H1 (cell line): ENCODE data around the gene MCC. TPM values are rescaled to one million over a fixed set of nuclear protein-coding genes. Genes with fewer than 3 reads are reported as not detected.

Experiments
- CTCF ChIA-PET: fragments of 300-600 bp; sonication (Branson Sonifier 250); formaldehyde crosslinking; loops from one replicate; lab custom pipeline; 2021; ENCODE audit not compliant: partially characterized antibody; lab: Charles Lee
- POLR2A ChIA-PET: fragments of 300-600 bp; sonication (Branson Sonifier 250); formaldehyde crosslinking; loops from one replicate; lab custom pipeline; 2021; ENCODE audit warnings: inconsistent platforms; ENCODE audit not compliant: partially characterized antibody; lab: Charles Lee
- DNase-seq, 2 experiments: peaks; one replicate each; pipeline versions ENCODE4 v3.0.0 to v3.0.0-alpha.2; 2010 to 2022; ENCODE audit warnings: low spot score in 2 of 2, low read depth in 1 of 2, mixed read lengths in 1 of 2
- FAIRE-seq: peaks from 2 replicates; lab custom pipeline; 2011; peaks lifted over from hg19 to GRCh38; lab: Jason Lieb, UNC
- H2AFZ ChIP-seq: 2 replicates; pipeline ENCODE4 v1.8.1; 2012; ENCODE audit warnings: low read length, inconsistent platforms
- H2AK5ac ChIP-seq: 2 replicates; pipeline ENCODE4 v1.6.1; 2013; ENCODE audit warnings: low read depth, low read length
- H2BK120ac ChIP-seq: replicated peaks from 2 replicates; pipeline ENCODE3; 2013; ENCODE audit warnings: low read depth, low read length, inconsistent platforms
- H2BK12ac ChIP-seq: 2 replicates; pipeline ENCODE4 v1.6.1; 2013; ENCODE audit warnings: low read depth, low read length
- H2BK15ac ChIP-seq: 2 replicates; pipeline ENCODE4 v1.6.1; 2013; ENCODE audit warnings: low read length
- H2BK20ac ChIP-seq: 2 replicates; pipeline ENCODE4 v1.6.1; 2013; ENCODE audit warnings: low read length
- H2BK5ac ChIP-seq: 2 replicates; pipeline ENCODE4 v1.6.1; 2013; ENCODE audit warnings: low read depth, low read length
- H3K14ac ChIP-seq: 2 replicates; pipeline ENCODE4 v1.6.1; 2013; ENCODE audit warnings: inconsistent platforms; ENCODE audit not compliant: insufficient read length
- H3K18ac ChIP-seq: 2 replicates; pipeline ENCODE4 v1.6.1; 2013; ENCODE audit warnings: low read length; ENCODE audit errors: extremely low read depth
- H3K23ac ChIP-seq: 2 replicates; pipeline ENCODE4 v1.6.1; 2013; ENCODE audit warnings: inconsistent platforms; ENCODE audit not compliant: insufficient read length
- H3K23me2 ChIP-seq: 2 replicates; pipeline ENCODE4 v1.6.1; 2013; ENCODE audit warnings: low read depth, low read length
- H3K27ac ChIP-seq: 2 replicates; pipeline ENCODE4 v1.6.1; 2011; ENCODE audit warnings: low read depth, low read length, inconsistent platforms
- H3K27me3 ChIP-seq, 4 experiments: replicated peaks in 1 of 4; 1 replicate in 1 of 4; 2 replicates in 3 of 4; pipeline versions ENCODE4 v1.6.1 to v1.8.1; 2011 to 2013; ENCODE audit warnings: low read length in 3 of 4, mild to moderate bottlenecking in 3 of 4, inconsistent platforms in 2 of 4, mixed read lengths in 2 of 4, moderate library complexity in 1 of 4; ENCODE audit not compliant: control insufficient read depth in 3 of 4, insufficient read depth in 3 of 4; ENCODE audit errors: extremely low read depth in 1 of 4
- H3K36me3 ChIP-seq, 4 experiments: 2 replicates each; pipeline versions ENCODE4 v1.6.1 to v1.8.1; 2011 to 2013; ENCODE audit warnings: mild to moderate bottlenecking in 4 of 4, low read length in 3 of 4, moderate library complexity in 2 of 4, control low read depth in 1 of 4, inconsistent platforms in 1 of 4; ENCODE audit not compliant: insufficient read depth in 4 of 4, control insufficient read depth in 2 of 4
- H3K4ac ChIP-seq: replicated peaks from 2 replicates; pipeline ENCODE3; 2013; ENCODE audit warnings: low read length, low read depth, mixed read lengths, inconsistent platforms; ENCODE audit not compliant: insufficient read length
- H3K4me1 ChIP-seq, 4 experiments: replicated peaks in 1 of 4; 1 replicate in 1 of 4; 2 replicates in 3 of 4; pipeline versions ENCODE4 v1.6.1 to v1.8.1; 2011 to 2013; ENCODE audit warnings: low read length in 3 of 4, inconsistent platforms in 2 of 4, mixed read lengths in 1 of 4; ENCODE audit not compliant: insufficient read depth in 4 of 4, control insufficient read depth in 3 of 4
- H3K4me2 ChIP-seq, 2 experiments: 2 replicates each; pipeline versions ENCODE4 v1.6.1 to v1.8.1; 2011 to 2013; ENCODE audit warnings: low read depth in 2 of 2, low read length in 2 of 2, control low read depth in 1 of 2, inconsistent platforms in 1 of 2, mild to moderate bottlenecking in 1 of 2; ENCODE audit not compliant: insufficient read depth in 1 of 2
- H3K4me3 ChIP-seq, 4 experiments: fragments of 200-600, 300-600 bp in 1 of 4; sonication (generic), shearing (Covaris generic), sonication (Bioruptor Twin) in 1 of 4; 2 replicates each; pipeline versions ENCODE4 v1.5.1 to v1.8.1; 2011 to 2016; ENCODE audit warnings: low read length in 4 of 4, low read depth in 3 of 4, control low read depth in 2 of 4, inconsistent platforms in 2 of 4, mild to moderate bottlenecking in 2 of 4, mixed read lengths in 1 of 4, moderate library complexity in 1 of 4; ENCODE audit not compliant: insufficient read depth in 2 of 4; ENCODE audit errors: extremely low read depth in 1 of 4
- H3K56ac ChIP-seq: replicated peaks from 2 replicates; pipeline ENCODE3; 2013; ENCODE audit warnings: low read depth, mild to moderate bottlenecking, mixed read lengths, low read length, inconsistent platforms; ENCODE audit not compliant: insufficient read length
- H3K79me1 ChIP-seq: 2 replicates; pipeline ENCODE4 v1.6.1; 2013; ENCODE audit warnings: low read depth, low read length, control low read depth
- H3K79me2 ChIP-seq, 2 experiments: 2 replicates each; pipeline versions ENCODE4 v1.6.1 to v1.8.1; 2012 to 2013; ENCODE audit warnings: low read length in 2 of 2, mild to moderate bottlenecking in 2 of 2, inconsistent platforms in 1 of 2; ENCODE audit not compliant: insufficient read depth in 2 of 2, control insufficient read depth in 1 of 2
- H3K9ac ChIP-seq, 4 experiments: replicated peaks in 1 of 4; 1 replicate in 1 of 4; 2 replicates in 3 of 4; pipeline versions ENCODE4 v1.6.1 to v1.8.1; 2011 to 2013; ENCODE audit warnings: low read depth in 3 of 4, low read length in 3 of 4, control low read depth in 2 of 4, mild to moderate bottlenecking in 2 of 4, moderate library complexity in 2 of 4, inconsistent platforms in 1 of 4; ENCODE audit errors: extremely low read depth in 1 of 4
- H3K9me3 ChIP-seq, 2 experiments: 2 replicates each; pipeline versions ENCODE4 v1.6.1 to v1.8.1; 2012 to 2013; ENCODE audit warnings: mild to moderate bottlenecking in 2 of 2, moderate library complexity in 2 of 2, control low read depth in 1 of 2, inconsistent platforms in 1 of 2, low read depth in 1 of 2, low read length in 1 of 2, mixed read lengths in 1 of 2; ENCODE audit not compliant: insufficient read depth in 2 of 2
- H4K20me1 ChIP-seq, 2 experiments: replicated peaks in 1 of 2; 2 replicates each; pipeline versions ENCODE3 to v1.8.1; 2011 to 2013; ENCODE audit warnings: inconsistent platforms in 2 of 2, low read length in 2 of 2, mild to moderate bottlenecking in 1 of 2; ENCODE audit not compliant: insufficient read depth in 2 of 2, control insufficient read depth in 1 of 2
- H4K5ac ChIP-seq: 2 replicates; pipeline ENCODE4 v1.6.1; 2013; ENCODE audit warnings: low read length, low read depth, mixed read lengths, inconsistent platforms; ENCODE audit not compliant: insufficient read length
- H4K8ac ChIP-seq: 2 replicates; pipeline ENCODE4 v1.8.0; 2013; ENCODE audit warnings: mild to moderate bottlenecking, moderate library complexity, low read length, inconsistent platforms; ENCODE audit not compliant: insufficient read depth; ENCODE audit errors: extremely low read depth
- H4K91ac ChIP-seq: replicated peaks from 2 replicates; pipeline ENCODE3; 2013; ENCODE audit warnings: low read length, mixed read lengths, inconsistent platforms; ENCODE audit not compliant: insufficient read length
- CBX5 ChIP-seq: fragments of 300-800, 300-1000 bp; sonication (generic); IDR thresholded peaks from 2 replicates; pipeline ENCODE4 v1.7.1; 2016; ENCODE audit warnings: antibody characterized with exemption, low read length, low read depth
- EZH2 ChIP-seq: fragments of 200-600 bp; sonication (generic); IDR thresholded peaks from 2 replicates; pipeline ENCODE4 v1.7.1; 2012; ENCODE audit warnings: low read depth, mild to moderate bottlenecking, moderate library complexity, low read length, inconsistent platforms; ENCODE audit not compliant: severe bottlenecking
- FOSL1 ChIP-seq: IDR thresholded peaks from 2 replicates; pipeline ENCODE4 v1.6.1; 2011; ENCODE audit warnings: mild to moderate bottlenecking, low read depth, low read length, moderate library complexity; ENCODE audit not compliant: insufficient read depth
- KDM1A ChIP-seq: fragments of 200-600, 300-600 bp; sonication (generic); IDR thresholded peaks from 2 replicates; pipeline ENCODE4 v1.7.1; 2016; ENCODE audit warnings: mild to moderate bottlenecking, low read length, borderline replicate concordance
- MAFK ChIP-seq: IDR thresholded peaks from 2 replicates; pipeline ENCODE4 v1.6.1; 2012; ENCODE audit warnings: low read depth, mild to moderate bottlenecking, improper control_type of control experiment, low read length
- SIN3A ChIP-seq, 2 experiments: IDR thresholded peaks in 1 of 2; conservative IDR thresholded peaks in 1 of 2; 2 replicates each; pipeline ENCODE4 v1.6.1; 2011 to 2012; ENCODE audit warnings: low read length in 2 of 2, improper control_type of control experiment in 1 of 2, low read depth in 1 of 2, mild to moderate bottlenecking in 1 of 2
- SIRT6 ChIP-seq: IDR thresholded peaks from one replicate; pipeline ENCODE4 v1.7.1; 2012; ENCODE audit warnings: low read length, inconsistent platforms
- SP4 ChIP-seq: IDR thresholded peaks from 2 replicates; pipeline ENCODE4 v1.6.1; 2012; ENCODE audit warnings: low read length, inconsistent platforms
- TAF7 ChIP-seq: optimal IDR thresholded peaks from 2 replicates; pipeline ENCODE3; 2011; ENCODE audit warnings: low read depth, mild to moderate bottlenecking, inconsistent platforms, low read length, moderate library complexity, borderline replicate concordance
- WGBS, 2 experiments: shearing (Covaris generic) in 1 of 2; methylation state at CpG; one replicate each; pipeline versions ENCODE4 v1.1.6 to v1.1.7; 2013 to 2015; ENCODE audit warnings: low lambda C conversion rate in 2 of 2, mixed read lengths in 2 of 2, inconsistent platforms in 1 of 2, low coverage in 1 of 2, missing lambda C conversion rate in 1 of 2; ENCODE audit not compliant: insufficient replicate concordance in 2 of 2, insufficient coverage in 1 of 2, insufficient read length in 1 of 2; ENCODE audit errors: extremely low coverage in 1 of 2, missing lambda C conversion rate in 1 of 2; 5-methylcytosine and 5-hydroxymethylcytosine counted together
- polyA plus RNA-seq, 7 experiments: library from polyadenylated mRNA; depleted of rRNA in 3 of 7; stranded (reverse) in 5 of 7; unstranded in 2 of 7; fragments of >200 nt in 5 of 7; fragments of 200-250 nt in 2 of 7; gene quantifications; 1 replicate in 5 of 7; 2 replicates in 1 of 7; 4 replicates in 1 of 7; pipeline versions ENCODE4 v1.2.1 to v1.2.3, GENCODE V29; 2011 to 2013; ENCODE audit warnings: missing spikeins in 2 of 7, mixed read lengths in 2 of 7
- total RNA-seq: library from RNA; stranded (reverse); fragmentation: NEBNext Ultra II Directional; extraction: Animal tissue kit (Norgen Biotek cat#: 25700); gene quantifications from 2 replicates; pipeline ENCODE4 v1.2.1, GENCODE V29; 2021

The MCC gene
- total and polyA plus RNA-seq, 2 of the 8 experiments (the other 6 are each of a cell fraction or from before 2014, with no cell fraction given) = 2.6 to 18.3 TPM

DNA sequence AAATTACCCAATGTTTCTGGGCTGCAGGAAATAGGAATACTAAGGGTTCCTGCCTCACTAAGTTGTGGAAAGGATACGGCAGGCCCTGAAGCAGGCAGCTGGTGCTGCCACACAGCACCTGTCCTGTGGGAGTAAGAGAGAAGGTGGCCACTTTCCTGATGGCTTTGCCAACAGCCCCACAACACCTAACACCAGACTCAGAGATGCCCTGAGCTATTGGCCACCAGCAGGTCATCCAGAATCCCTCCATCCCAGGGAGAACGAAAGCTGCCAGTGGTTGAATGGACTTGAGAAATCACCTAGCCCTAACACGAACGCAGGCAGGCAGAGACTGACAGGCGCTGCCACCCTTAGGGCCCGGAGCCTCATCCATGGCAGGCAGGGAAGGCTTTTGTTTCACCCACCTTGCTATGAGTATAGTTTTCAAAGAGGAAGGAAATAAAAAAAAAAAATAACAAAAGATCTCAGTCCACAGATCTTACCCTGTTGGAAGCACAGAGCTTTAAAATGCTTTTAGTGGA, 429.5 kb downstream of the MCC start:
- Histone ChIP-seq H3K27ac (no peak overlapping the region), H3K27me3 (no peaks in the 10 kb centered on the region), H3K4me2 (no peak overlapping the region), H2AFZ (no peak overlapping the region), H4K91ac (no peak overlapping the region), H3K4ac (no peak overlapping the region), H4K20me1 (no peaks in the 10 kb centered on the region), H3K36me3 (peaks cover 0 to 7% (median 3%) of the 10 kb centered on the region in 4 experiments; a peak in 2 of 8 replicates), H2AK5ac (no peak overlapping the region), H2BK15ac (peak overlapping the region; percentile 6; the same call in 1 of the 2 replicates), H2BK120ac (no peak overlapping the region), H3K4me3 (no peak overlapping the region), H3K23me2 (no peaks in the 10 kb centered on the region), H3K14ac (no peak overlapping the region), H3K9me3 (no peaks in the 10 kb centered on the region), H4K8ac (no peak overlapping the region), H3K79me2 (no peaks in the 10 kb centered on the region), H3K9ac (no peak overlapping the region), H3K79me1 (no peaks in the 10 kb centered on the region), H2BK12ac (no peak overlapping the region), H2BK5ac (no peak overlapping the region), H3K4me1 (no peaks in the 10 kb centered on the region), H3K56ac (no peak overlapping the region), H3K23ac (no peak overlapping the region), H4K5ac (no peak overlapping the region), H3K18ac (no peak overlapping the region), H2BK20ac (no peak overlapping the region)
- ChIA-PET CTCF (interaction anchor here (0.6 to 2.8 kb wide), 8 partner anchors 8 to 547 kb away, joined by 3 to 13 read pairs (median 5); no protein-coding TSS in a partner anchor), POLR2A (no interaction called here)
- FAIRE-seq (no peak), DNase-seq (no peak)
- no peak for TF ChIP-seq EZH2
- no peak for TF ChIP-seq KDM1A
- TF ChIP-seq SP4 = no peak
- TF ChIP-seq TAF7 = no peak
- TF ChIP-seq FOSL1 = no peak
- no peak for TF ChIP-seq SIN3A (conservative IDR thresholded peaks at IDR 0.05 in 1 of 2, IDR thresholded peaks at IDR 0.05 in 1 of 2; ENCODE audit: low read depth in 1 of 2, low read length in 2 of 2)
- no peak for TF ChIP-seq MAFK
- TF ChIP-seq CBX5 = no peak
- no peak for TF ChIP-seq SIRT6
- 85% methylated on average over 6 of the region's 6 CpGs; no CpG with 5 or more reads in 1 of the 2 experiments for WGBS, 2 experiments
